ENCODE measurements around the gene FPGS. TPM values are rescaled to one million over a fixed set of nuclear protein-coding genes. Genes with fewer than 3 reads are reported as not detected.

FPGS gene
- polyA plus RNA-seq, 1 donor (not counting 4 experiments of a cell fraction or from before 2014, with no cell fraction given), result 38.2 TPM

DNA sequence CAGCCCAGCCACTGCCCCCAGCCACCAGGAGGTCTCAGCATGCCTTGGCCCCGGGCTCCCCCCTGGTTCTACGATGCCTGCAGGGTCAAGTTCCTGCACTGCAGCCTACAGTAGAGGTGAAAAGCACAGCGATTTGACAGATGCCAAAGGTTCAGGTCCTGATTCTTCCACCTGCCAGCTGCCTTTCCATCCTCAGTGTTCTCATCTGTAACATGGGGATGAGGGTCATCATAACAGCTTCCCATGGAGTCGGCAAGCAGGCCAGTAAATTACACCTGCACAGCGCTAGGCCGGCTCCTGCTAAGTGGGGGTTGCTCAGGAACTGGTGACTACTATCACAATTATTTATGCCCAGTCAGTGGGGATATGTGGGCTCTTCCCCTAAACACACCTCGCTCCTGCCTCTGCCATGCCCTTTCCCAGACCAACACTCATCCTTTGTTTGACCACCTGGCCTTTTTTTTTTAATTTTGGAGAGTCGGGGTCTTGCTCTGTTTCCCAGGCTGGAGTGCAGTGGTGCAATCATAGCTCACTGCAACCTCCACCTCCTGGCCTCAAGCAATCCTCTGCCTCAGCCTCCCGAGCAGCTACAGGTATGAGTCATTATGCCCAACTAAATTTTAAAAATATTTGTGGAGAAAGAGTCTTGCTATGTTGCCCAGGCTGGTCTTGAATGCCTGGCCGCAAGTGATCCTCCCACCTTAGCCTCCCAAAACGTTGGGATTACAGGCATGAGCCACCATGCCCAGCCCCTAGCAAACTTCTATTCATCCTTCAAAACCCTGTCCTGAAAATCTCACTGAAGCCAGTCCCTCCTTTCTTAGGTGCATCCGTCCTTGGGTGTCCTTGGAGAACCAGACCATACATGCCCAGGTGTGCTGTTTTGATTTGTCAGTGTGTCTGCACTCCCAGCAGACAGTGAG lies 45.4 kb downstream of the FPGS start:
- no peak for DNase-seq (ENCODE audit: low read depth, low spot score)
- Histone ChIP-seq H3K79me2 (ENCODE audit: control insufficient read depth, insufficient read depth, low read length) (no peaks in the 10 kb centered on the region), H3K9ac (ENCODE audit: control insufficient read depth, extremely low read depth, insufficient read depth, low read length) (no peak overlapping the region), H3K27ac (ENCODE audit: control insufficient read depth, insufficient read depth, low read length) (no peak overlapping the region), H3K4me1 (ENCODE audit: control insufficient read depth, extremely low read depth, insufficient read depth, low read length) (peaks cover 4% of the 10 kb centered on the region), H3K9me1 (ENCODE audit: control insufficient read depth, extremely low read depth, insufficient read depth, low read length) (no peaks in the 10 kb centered on the region), H3K4me2 (ENCODE audit: control insufficient read depth, extremely low read depth, insufficient read depth, low read depth, low read length) (no peak overlapping the region), H3K36me3 (ENCODE audit: control insufficient read depth in 2 of 2, extremely low read depth in 1 of 2, insufficient read depth in 2 of 2, low read length in 2 of 2) (no peaks in the 10 kb centered on the region), H3K4me3 (ENCODE audit: control insufficient read depth in 2 of 3, extremely low read depth in 1 of 3, insufficient read depth in 2 of 3, low read depth in 1 of 3, low read length in 3 of 3) (no peak overlapping the region), H4K20me1 (ENCODE audit: control insufficient read depth, extremely low read depth, insufficient read depth, low read length) (no peaks in the 10 kb centered on the region), H3K9me3 (ENCODE audit: control insufficient read depth, low read depth, low read length) (peaks cover 10% of the 10 kb centered on the region), H2AFZ (ENCODE audit: control insufficient read depth, low read length) (no peak overlapping the region), H3K27me3 (ENCODE audit: control insufficient read depth, extremely low read depth, insufficient read depth, low read length) (no peaks in the 10 kb centered on the region)
- TF ChIP-seq, protein P1, sequence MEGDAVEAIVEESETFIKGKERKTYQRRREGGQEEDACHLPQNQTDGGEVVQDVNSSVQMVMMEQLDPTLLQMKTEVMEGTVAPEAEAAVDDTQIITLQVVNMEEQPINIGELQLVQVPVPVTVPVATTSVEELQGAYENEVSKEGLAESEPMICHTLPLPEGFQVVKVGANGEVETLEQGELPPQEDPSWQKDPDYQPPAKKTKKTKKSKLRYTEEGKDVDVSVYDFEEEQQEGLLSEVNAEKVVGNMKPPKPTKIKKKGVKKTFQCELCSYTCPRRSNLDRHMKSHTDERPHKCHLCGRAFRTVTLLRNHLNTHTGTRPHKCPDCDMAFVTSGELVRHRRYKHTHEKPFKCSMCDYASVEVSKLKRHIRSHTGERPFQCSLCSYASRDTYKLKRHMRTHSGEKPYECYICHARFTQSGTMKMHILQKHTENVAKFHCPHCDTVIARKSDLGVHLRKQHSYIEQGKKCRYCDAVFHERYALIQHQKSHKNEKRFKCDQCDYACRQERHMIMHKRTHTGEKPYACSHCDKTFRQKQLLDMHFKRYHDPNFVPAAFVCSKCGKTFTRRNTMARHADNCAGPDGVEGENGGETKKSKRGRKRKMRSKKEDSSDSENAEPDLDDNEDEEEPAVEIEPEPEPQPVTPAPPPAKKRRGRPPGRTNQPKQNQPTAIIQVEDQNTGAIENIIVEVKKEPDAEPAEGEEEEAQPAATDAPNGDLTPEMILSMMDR (optimal IDR thresholded peaks at IDR 0.05 in 1 of 3, IDR thresholded peaks at IDR 0.05 in 1 of 3, conservative IDR thresholded peaks at IDR 0.05 in 1 of 3; ENCODE audit: extremely low read depth in 1 of 3, insufficient read depth in 2 of 3, low read length in 3 of 3), result no peak
- no peak for TF ChIP-seq EZH2 (IDR thresholded peaks at IDR 0.05; ENCODE audit: low read length)
- dilution Hi-C loops (cut with MboI; ENCODE audit: extremely low pct_ligation_motif_present, low sequenced_read_pairs), result no loop called here
- FAIRE-seq, result no peak

GRCh38 chr9:127848756-127849504 lies 46.2 kb downstream of the FPGS start:
- Histone ChIP-seq H3K4me3 (ENCODE audit: control insufficient read depth in 2 of 3, extremely low read depth in 1 of 3, insufficient read depth in 2 of 3, low read depth in 1 of 3, low read length in 3 of 3) (no peak overlapping the region), H3K79me2 (ENCODE audit: control insufficient read depth, insufficient read depth, low read length) (no peaks in the 10 kb centered on the region), H4K20me1 (ENCODE audit: control insufficient read depth, extremely low read depth, insufficient read depth, low read length) (no peaks in the 10 kb centered on the region), H3K4me1 (ENCODE audit: control insufficient read depth, extremely low read depth, insufficient read depth, low read length) (peaks cover 4% of the 10 kb centered on the region), H3K9me3 (ENCODE audit: control insufficient read depth, low read depth, low read length) (peaks cover 10% of the 10 kb centered on the region), H3K9ac (ENCODE audit: control insufficient read depth, extremely low read depth, insufficient read depth, low read length) (no peak overlapping the region), H3K4me2 (ENCODE audit: control insufficient read depth, extremely low read depth, insufficient read depth, low read depth, low read length) (no peak overlapping the region), H2AFZ (ENCODE audit: control insufficient read depth, low read length) (no peak overlapping the region), H3K27ac (ENCODE audit: control insufficient read depth, insufficient read depth, low read length) (no peak overlapping the region), H3K36me3 (ENCODE audit: control insufficient read depth in 2 of 2, extremely low read depth in 1 of 2, insufficient read depth in 2 of 2, low read length in 2 of 2) (no peaks in the 10 kb centered on the region), H3K9me1 (ENCODE audit: control insufficient read depth, extremely low read depth, insufficient read depth, low read length) (no peaks in the 10 kb centered on the region), H3K27me3 (ENCODE audit: control insufficient read depth, extremely low read depth, insufficient read depth, low read length) (no peaks in the 10 kb centered on the region)
- TF ChIP-seq, protein P1 (optimal IDR thresholded peaks at IDR 0.05 in 1 of 3, IDR thresholded peaks at IDR 0.05 in 1 of 3, conservative IDR thresholded peaks at IDR 0.05 in 1 of 3; ENCODE audit: extremely low read depth in 1 of 3, insufficient read depth in 2 of 3, low read length in 3 of 3), result no peak
- no peak for TF ChIP-seq EZH2 (IDR thresholded peaks at IDR 0.05; ENCODE audit: low read length)
- dilution Hi-C loops (cut with MboI; ENCODE audit: extremely low pct_ligation_motif_present, low sequenced_read_pairs), result no loop called here
- DNase-seq (ENCODE audit: low read depth, low spot score), result no peak
- FAIRE-seq, result no peak
